Inferior parietal cortex (tissue), 1 donor: ENCODE results near the gene LOXHD1.

Experiments
- DNase-seq: peaks from one replicate; pipeline ENCODE4 v3.0.0-alpha.2; 2016; ENCODE audit errors: extremely low spot score

The LOXHD1 gene

GRCh38 chr18:46477425-46478011 lies 179.5 kb downstream of the LOXHD1 start:
- DNase-seq, result no peak

GRCh38 chr18:46475390-46475752 lies 181.6 kb downstream of the LOXHD1 start:
- DNase-seq, result no peak

- DNase-seq, result no peak
Observed at GRCh38 chr18:46474487-46475389, 182.3 kb downstream of the LOXHD1 start.

GRCh38 chr18:46471809-46472498 lies 185.1 kb downstream of the LOXHD1 start:
- no peak for DNase-seq

GRCh38 chr18:46470714-46471113 lies 186.3 kb downstream of the LOXHD1 start:
- DNase-seq, result no peak

- no peak for DNase-seq
Observed at GRCh38 chr18:46469186-46469915, 187.7 kb downstream of the LOXHD1 start.

GRCh38 chr18:46468426-46469180 lies 188.4 kb downstream of the LOXHD1 start:
- DNase-seq, result no peak

GRCh38 chr18:46466234-46467160 lies 190.5 kb downstream of the LOXHD1 start:
- DNase-seq, result no peak

- no peak for DNase-seq
Observed at GRCh38 chr18:46464926-46465655, 191.9 kb downstream of the LOXHD1 start.

- DNase-seq, result no peak
Observed at GRCh38 chr18:46462523-46462922, 194.5 kb downstream of the LOXHD1 start.

- no peak for DNase-seq
Observed at GRCh38 chr18:46461993-46462392, 195.0 kb downstream of the LOXHD1 start.

GRCh38 chr18:46460754-46461153 lies 196.3 kb downstream of the LOXHD1 start:
- no peak for DNase-seq

- DNase-seq, result no peak
Observed at GRCh38 chr18:46459789-46460455, 197.1 kb downstream of the LOXHD1 start.

GRCh38 chr18:46458472-46458871 lies 198.5 kb downstream of the LOXHD1 start:
- no peak for DNase-seq

GRCh38 chr18:46456691-46457090 lies 200.3 kb downstream of the LOXHD1 start:
- no peak for DNase-seq

GRCh38 chr18:46452820-46453219 lies 204.2 kb downstream of the LOXHD1 start:
- no peak for DNase-seq

GRCh38 chr18:46449499-46449898 lies 207.5 kb downstream of the LOXHD1 start:
- no peak for DNase-seq

GRCh38 chr18:46449033-46449432 lies 208.0 kb downstream of the LOXHD1 start:
- no peak for DNase-seq

- DNase-seq, result no peak
Observed at GRCh38 chr18:46448347-46448746, 208.7 kb downstream of the LOXHD1 start.
